H1 (cell line): Measurements from ENCODE around the gene UMAD1. TPM values are rescaled to one million over a fixed set of nuclear protein-coding genes. Genes with fewer than 3 reads are reported as not detected.

Source experiments
- CTCF ChIA-PET: fragments of 300-600 bp; sonication (Branson Sonifier 250); formaldehyde crosslinking; loops from one replicate; lab custom pipeline; 2021; ENCODE audit not compliant: partially characterized antibody; lab: Charles Lee
- POLR2A ChIA-PET: fragments of 300-600 bp; sonication (Branson Sonifier 250); formaldehyde crosslinking; loops from one replicate; lab custom pipeline; 2021; ENCODE audit warnings: inconsistent platforms; ENCODE audit not compliant: partially characterized antibody; lab: Charles Lee
- DNase-seq, 2 experiments: peaks; one replicate each; pipeline versions ENCODE4 v3.0.0 to v3.0.0-alpha.2; 2010 to 2022; ENCODE audit warnings: low spot score in 2 of 2, low read depth in 1 of 2, mixed read lengths in 1 of 2
- FAIRE-seq: peaks from 2 replicates; lab custom pipeline; 2011; peaks lifted over from hg19 to GRCh38; lab: Jason Lieb, UNC
- H2AFZ ChIP-seq: 2 replicates; pipeline ENCODE4 v1.8.1; 2012; ENCODE audit warnings: low read length, inconsistent platforms
- H2AK5ac ChIP-seq: 2 replicates; pipeline ENCODE4 v1.6.1; 2013; ENCODE audit warnings: low read depth, low read length
- H2BK120ac ChIP-seq: replicated peaks from 2 replicates; pipeline ENCODE3; 2013; ENCODE audit warnings: low read depth, low read length, inconsistent platforms
- H2BK12ac ChIP-seq: 2 replicates; pipeline ENCODE4 v1.6.1; 2013; ENCODE audit warnings: low read depth, low read length
- H2BK15ac ChIP-seq: 2 replicates; pipeline ENCODE4 v1.6.1; 2013; ENCODE audit warnings: low read length
- H2BK20ac ChIP-seq: 2 replicates; pipeline ENCODE4 v1.6.1; 2013; ENCODE audit warnings: low read length
- H2BK5ac ChIP-seq: 2 replicates; pipeline ENCODE4 v1.6.1; 2013; ENCODE audit warnings: low read depth, low read length
- H3K14ac ChIP-seq: 2 replicates; pipeline ENCODE4 v1.6.1; 2013; ENCODE audit warnings: inconsistent platforms; ENCODE audit not compliant: insufficient read length
- H3K18ac ChIP-seq: 2 replicates; pipeline ENCODE4 v1.6.1; 2013; ENCODE audit warnings: low read length; ENCODE audit errors: extremely low read depth
- H3K23ac ChIP-seq: 2 replicates; pipeline ENCODE4 v1.6.1; 2013; ENCODE audit warnings: inconsistent platforms; ENCODE audit not compliant: insufficient read length
- H3K23me2 ChIP-seq: 2 replicates; pipeline ENCODE4 v1.6.1; 2013; ENCODE audit warnings: low read depth, low read length
- H3K27ac ChIP-seq: 2 replicates; pipeline ENCODE4 v1.6.1; 2011; ENCODE audit warnings: low read depth, low read length, inconsistent platforms
- H3K27me3 ChIP-seq, 4 experiments: replicated peaks in 1 of 4; 1 replicate in 1 of 4; 2 replicates in 3 of 4; pipeline versions ENCODE4 v1.6.1 to v1.8.1; 2011 to 2013; ENCODE audit warnings: low read length in 3 of 4, mild to moderate bottlenecking in 3 of 4, inconsistent platforms in 2 of 4, mixed read lengths in 2 of 4, moderate library complexity in 1 of 4; ENCODE audit not compliant: control insufficient read depth in 3 of 4, insufficient read depth in 3 of 4; ENCODE audit errors: extremely low read depth in 1 of 4
- H3K36me3 ChIP-seq, 4 experiments: 2 replicates each; pipeline versions ENCODE4 v1.6.1 to v1.8.1; 2011 to 2013; ENCODE audit warnings: mild to moderate bottlenecking in 4 of 4, low read length in 3 of 4, moderate library complexity in 2 of 4, control low read depth in 1 of 4, inconsistent platforms in 1 of 4; ENCODE audit not compliant: insufficient read depth in 4 of 4, control insufficient read depth in 2 of 4
- H3K4ac ChIP-seq: replicated peaks from 2 replicates; pipeline ENCODE3; 2013; ENCODE audit warnings: low read length, low read depth, mixed read lengths, inconsistent platforms; ENCODE audit not compliant: insufficient read length
- H3K4me1 ChIP-seq, 4 experiments: replicated peaks in 1 of 4; 1 replicate in 1 of 4; 2 replicates in 3 of 4; pipeline versions ENCODE4 v1.6.1 to v1.8.1; 2011 to 2013; ENCODE audit warnings: low read length in 3 of 4, inconsistent platforms in 2 of 4, mixed read lengths in 1 of 4; ENCODE audit not compliant: insufficient read depth in 4 of 4, control insufficient read depth in 3 of 4
- H3K4me2 ChIP-seq, 2 experiments: 2 replicates each; pipeline versions ENCODE4 v1.6.1 to v1.8.1; 2011 to 2013; ENCODE audit warnings: low read depth in 2 of 2, low read length in 2 of 2, control low read depth in 1 of 2, inconsistent platforms in 1 of 2, mild to moderate bottlenecking in 1 of 2; ENCODE audit not compliant: insufficient read depth in 1 of 2
- H3K4me3 ChIP-seq, 4 experiments: fragments of 200-600, 300-600 bp in 1 of 4; sonication (generic), shearing (Covaris generic), sonication (Bioruptor Twin) in 1 of 4; 2 replicates each; pipeline versions ENCODE4 v1.5.1 to v1.8.1; 2011 to 2016; ENCODE audit warnings: low read length in 4 of 4, low read depth in 3 of 4, control low read depth in 2 of 4, inconsistent platforms in 2 of 4, mild to moderate bottlenecking in 2 of 4, mixed read lengths in 1 of 4, moderate library complexity in 1 of 4; ENCODE audit not compliant: insufficient read depth in 2 of 4; ENCODE audit errors: extremely low read depth in 1 of 4
- H3K56ac ChIP-seq: replicated peaks from 2 replicates; pipeline ENCODE3; 2013; ENCODE audit warnings: low read depth, mild to moderate bottlenecking, mixed read lengths, low read length, inconsistent platforms; ENCODE audit not compliant: insufficient read length
- H3K79me1 ChIP-seq: 2 replicates; pipeline ENCODE4 v1.6.1; 2013; ENCODE audit warnings: low read depth, low read length, control low read depth
- H3K79me2 ChIP-seq, 2 experiments: 2 replicates each; pipeline versions ENCODE4 v1.6.1 to v1.8.1; 2012 to 2013; ENCODE audit warnings: low read length in 2 of 2, mild to moderate bottlenecking in 2 of 2, inconsistent platforms in 1 of 2; ENCODE audit not compliant: insufficient read depth in 2 of 2, control insufficient read depth in 1 of 2
- H3K9ac ChIP-seq, 4 experiments: replicated peaks in 1 of 4; 1 replicate in 1 of 4; 2 replicates in 3 of 4; pipeline versions ENCODE4 v1.6.1 to v1.8.1; 2011 to 2013; ENCODE audit warnings: low read depth in 3 of 4, low read length in 3 of 4, control low read depth in 2 of 4, mild to moderate bottlenecking in 2 of 4, moderate library complexity in 2 of 4, inconsistent platforms in 1 of 4; ENCODE audit errors: extremely low read depth in 1 of 4
- H3K9me3 ChIP-seq, 2 experiments: 2 replicates each; pipeline versions ENCODE4 v1.6.1 to v1.8.1; 2012 to 2013; ENCODE audit warnings: mild to moderate bottlenecking in 2 of 2, moderate library complexity in 2 of 2, control low read depth in 1 of 2, inconsistent platforms in 1 of 2, low read depth in 1 of 2, low read length in 1 of 2, mixed read lengths in 1 of 2; ENCODE audit not compliant: insufficient read depth in 2 of 2
- H4K20me1 ChIP-seq, 2 experiments: replicated peaks in 1 of 2; 2 replicates each; pipeline versions ENCODE3 to v1.8.1; 2011 to 2013; ENCODE audit warnings: inconsistent platforms in 2 of 2, low read length in 2 of 2, mild to moderate bottlenecking in 1 of 2; ENCODE audit not compliant: insufficient read depth in 2 of 2, control insufficient read depth in 1 of 2
- H4K5ac ChIP-seq: 2 replicates; pipeline ENCODE4 v1.6.1; 2013; ENCODE audit warnings: low read length, low read depth, mixed read lengths, inconsistent platforms; ENCODE audit not compliant: insufficient read length
- H4K8ac ChIP-seq: 2 replicates; pipeline ENCODE4 v1.8.0; 2013; ENCODE audit warnings: mild to moderate bottlenecking, moderate library complexity, low read length, inconsistent platforms; ENCODE audit not compliant: insufficient read depth; ENCODE audit errors: extremely low read depth
- H4K91ac ChIP-seq: replicated peaks from 2 replicates; pipeline ENCODE3; 2013; ENCODE audit warnings: low read length, mixed read lengths, inconsistent platforms; ENCODE audit not compliant: insufficient read length
- HDAC2 ChIP-seq, 2 experiments: fragments of 300-600 bp in 1 of 2; sonication (generic) in 1 of 2; IDR thresholded peaks; 2 replicates each; pipeline ENCODE4 v1.6.1; 2011 to 2012; ENCODE audit warnings: low read depth in 2 of 2, low read length in 2 of 2, mild to moderate bottlenecking in 2 of 2, moderate library complexity in 2 of 2, borderline replicate concordance in 1 of 2, inconsistent platforms in 1 of 2
- WGBS, 2 experiments: shearing (Covaris generic) in 1 of 2; methylation state at CpG; one replicate each; pipeline versions ENCODE4 v1.1.6 to v1.1.7; 2013 to 2015; ENCODE audit warnings: low lambda C conversion rate in 2 of 2, mixed read lengths in 2 of 2, inconsistent platforms in 1 of 2, low coverage in 1 of 2, missing lambda C conversion rate in 1 of 2; ENCODE audit not compliant: insufficient replicate concordance in 2 of 2, insufficient coverage in 1 of 2, insufficient read length in 1 of 2; ENCODE audit errors: extremely low coverage in 1 of 2, missing lambda C conversion rate in 1 of 2; 5-methylcytosine and 5-hydroxymethylcytosine counted together
- polyA plus RNA-seq, 7 experiments: library from polyadenylated mRNA; depleted of rRNA in 3 of 7; stranded (reverse) in 5 of 7; unstranded in 2 of 7; fragments of >200 nt in 5 of 7; fragments of 200-250 nt in 2 of 7; gene quantifications; 1 replicate in 5 of 7; 2 replicates in 1 of 7; 4 replicates in 1 of 7; pipeline versions ENCODE4 v1.2.1 to v1.2.3, GENCODE V29; 2011 to 2013; ENCODE audit warnings: missing spikeins in 2 of 7, mixed read lengths in 2 of 7
- total RNA-seq: library from RNA; stranded (reverse); fragmentation: NEBNext Ultra II Directional; extraction: Animal tissue kit (Norgen Biotek cat#: 25700); gene quantifications from 2 replicates; pipeline ENCODE4 v1.2.1, GENCODE V29; 2021

UMAD1 gene
- total and polyA plus RNA-seq, 2 of the 8 experiments (the other 6 are each of a cell fraction or from before 2014, with no cell fraction given) = 10.4 to 12.3 TPM

- H3K9ac ChIP-seq = no peak overlapping the region
- no peak overlapping the region for H3K56ac ChIP-seq
- H4K8ac ChIP-seq = no peak overlapping the region
- no peaks in the 10 kb centered on the region for H3K27me3 ChIP-seq
- H3K4me1 ChIP-seq = no peaks in the 10 kb centered on the region
- no peaks in the 10 kb centered on the region for H3K23me2 ChIP-seq
- no peak overlapping the region for H2BK120ac ChIP-seq
- CTCF ChIA-PET = interaction anchor here (1.0 kb wide), 1 partner anchor 288 kb away, joined by 3 read pairs; no protein-coding TSS in a partner anchor
- H3K36me3 ChIP-seq = no peaks in the 10 kb centered on the region
- POLR2A ChIA-PET = no interaction called here
- no peak overlapping the region for H3K4me2 ChIP-seq
- no peak overlapping the region for H2BK5ac ChIP-seq
- 88% methylated on average over 1 of the region's 1 CpG; no CpG with 5 or more reads in 1 of the 2 experiments for WGBS, 2 experiments
- no peak overlapping the region for H3K4me3 ChIP-seq
- H3K4ac ChIP-seq = no peak overlapping the region
- no peak overlapping the region for H3K18ac ChIP-seq
- no peak overlapping the region for H3K23ac ChIP-seq
- H3K14ac ChIP-seq = no peak overlapping the region
- no peak overlapping the region for H2BK20ac ChIP-seq
- FAIRE-seq (no peak), DNase-seq (no peak)
- H3K27ac ChIP-seq = no peak overlapping the region
- H3K79me2 ChIP-seq = no peaks in the 10 kb centered on the region
- H2BK12ac ChIP-seq = no peak overlapping the region
- H2AK5ac ChIP-seq = no peak overlapping the region
- no peak overlapping the region for H4K5ac ChIP-seq
- no peaks in the 10 kb centered on the region for H4K20me1 ChIP-seq
- no peaks in the 10 kb centered on the region for H3K9me3 ChIP-seq
- no peaks in the 10 kb centered on the region for H3K79me1 ChIP-seq
- H4K91ac ChIP-seq = no peak overlapping the region
- no peak overlapping the region for H2BK15ac ChIP-seq
- H2AFZ ChIP-seq = no peak overlapping the region
- TF ChIP-seq HDAC2 (IDR thresholded peaks at IDR 0.05; ENCODE audit: borderline replicate concordance in 1 of 2, low read depth in 2 of 2, low read length in 2 of 2) = no peak
Observed at GRCh38 chr7:7620236-7620635, 20.3 kb upstream of the UMAD1 start.
